GM19025 (cell line): Measurements from ENCODE around the gene HIVEP3.
A peak's percentile ranks its signal among the peaks of the same experiment; 100 is the strongest.
"Not testable (repeated sequence)": the region's sequence is repeated elsewhere in the genome, so short reads cannot be mapped to it uniquely, and the experiment has no call there.

Source experiments
- ATAC-seq: cut with Tn5 transposase; IDR thresholded peaks from one replicate; pipeline ENCODE4 v1.9.1; 2021; ENCODE audit warnings: mild to moderate bottlenecking, low read depth, moderate library complexity; ENCODE audit not compliant: unreplicated experiment

Gene HIVEP3

DNA sequence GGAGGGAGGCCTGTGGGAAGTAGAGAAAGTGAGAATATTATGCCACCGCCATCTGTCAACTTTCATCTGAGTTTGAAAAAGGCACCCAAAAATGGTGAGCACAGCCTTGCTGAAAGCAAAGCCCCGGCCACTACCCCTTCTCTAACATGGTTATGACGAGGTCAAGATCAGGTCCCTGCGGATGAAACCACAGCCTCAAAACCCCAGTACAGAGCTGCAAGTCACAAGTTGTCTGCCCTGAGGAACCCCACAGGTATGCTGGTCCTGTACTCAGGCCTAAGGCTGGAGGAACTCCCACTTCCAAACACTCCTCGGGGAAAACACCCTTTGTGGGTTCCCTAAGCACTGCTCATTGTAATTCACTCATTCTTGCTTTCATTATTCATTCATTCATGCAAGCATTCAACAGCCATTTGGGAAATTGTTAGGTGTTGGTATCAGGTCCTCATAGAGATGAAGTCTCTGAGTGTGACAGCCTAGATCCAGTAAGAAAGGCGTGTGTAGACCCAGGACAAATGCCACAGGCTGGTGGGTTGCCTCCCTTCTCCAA is 217.7 kb downstream of the HIVEP3 start:
- no peak for ATAC-seq

GRCh38 chr1:41700581-41700980 is 218.1 kb downstream of the HIVEP3 start:
- ATAC-seq = no peak

GRCh38 chr1:41699861-41700248 is 218.9 kb downstream of the HIVEP3 start:
- no peak for ATAC-seq

DNA sequence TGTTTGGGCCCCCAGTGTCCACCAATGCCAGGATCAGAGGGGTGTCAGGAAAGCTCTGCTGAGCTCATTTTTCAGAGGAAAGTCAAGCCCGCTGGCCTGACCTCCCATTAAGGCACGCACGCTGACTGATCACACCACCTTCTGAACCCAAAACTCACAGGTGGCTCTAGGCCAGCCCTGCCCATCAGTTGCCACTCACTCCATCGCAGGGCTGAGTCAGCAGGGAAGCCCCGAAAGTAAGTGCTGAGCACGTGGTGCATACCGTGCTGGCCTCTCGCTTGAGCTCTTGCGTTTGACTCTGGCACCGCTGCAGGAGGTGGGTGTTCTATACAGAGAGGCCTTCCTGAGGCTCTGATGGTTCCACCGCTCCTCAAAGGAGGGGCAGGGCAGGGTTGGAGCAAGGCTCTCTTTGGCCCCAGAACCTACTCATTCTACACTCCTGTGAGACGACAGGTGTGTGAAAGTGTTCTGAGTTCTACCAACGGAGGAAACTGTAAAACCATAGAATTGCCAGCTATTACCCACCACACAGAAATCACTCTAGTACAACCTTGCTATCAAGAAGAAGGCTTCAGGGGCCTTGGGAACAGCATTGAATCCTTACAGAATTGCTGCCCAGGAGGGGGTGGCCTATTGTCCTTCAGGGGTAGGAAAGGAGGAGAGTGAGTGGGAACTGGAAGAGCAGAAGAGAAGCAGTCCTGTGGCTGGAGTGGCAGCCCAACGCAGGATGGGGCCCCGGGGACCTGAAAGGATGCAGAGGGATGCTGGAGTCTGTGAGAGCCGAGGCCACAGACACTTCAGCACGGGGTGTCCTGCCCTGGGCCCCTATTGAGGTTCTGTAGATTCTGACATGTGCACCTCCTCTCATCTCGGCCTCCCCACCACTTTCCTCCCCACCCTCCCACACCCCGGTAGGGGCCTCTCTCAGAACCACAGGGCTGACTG is 219.5 kb downstream of the HIVEP3 start:
- ATAC-seq = peak; percentile 89

DNA sequence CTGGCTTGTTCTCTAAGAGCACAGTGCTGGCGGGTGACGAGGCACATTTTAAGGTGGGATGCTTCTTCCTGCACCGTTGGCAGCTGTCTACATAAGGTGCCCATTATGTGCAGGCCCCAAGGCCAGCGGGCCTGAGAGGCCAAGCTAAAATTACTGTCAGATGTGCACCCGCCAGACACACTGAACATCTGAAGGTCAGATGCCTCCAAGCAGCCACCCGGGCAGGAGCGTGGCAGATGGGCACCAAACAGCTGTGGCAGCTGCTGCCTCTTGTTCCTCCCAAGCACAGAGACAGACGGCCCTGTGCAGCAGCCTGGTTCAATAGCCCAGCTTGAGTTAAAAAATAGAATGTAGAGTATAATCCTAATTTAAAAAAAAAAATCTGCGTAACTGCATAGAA is 222.3 kb downstream of the HIVEP3 start:
- no peak for ATAC-seq

DNA sequence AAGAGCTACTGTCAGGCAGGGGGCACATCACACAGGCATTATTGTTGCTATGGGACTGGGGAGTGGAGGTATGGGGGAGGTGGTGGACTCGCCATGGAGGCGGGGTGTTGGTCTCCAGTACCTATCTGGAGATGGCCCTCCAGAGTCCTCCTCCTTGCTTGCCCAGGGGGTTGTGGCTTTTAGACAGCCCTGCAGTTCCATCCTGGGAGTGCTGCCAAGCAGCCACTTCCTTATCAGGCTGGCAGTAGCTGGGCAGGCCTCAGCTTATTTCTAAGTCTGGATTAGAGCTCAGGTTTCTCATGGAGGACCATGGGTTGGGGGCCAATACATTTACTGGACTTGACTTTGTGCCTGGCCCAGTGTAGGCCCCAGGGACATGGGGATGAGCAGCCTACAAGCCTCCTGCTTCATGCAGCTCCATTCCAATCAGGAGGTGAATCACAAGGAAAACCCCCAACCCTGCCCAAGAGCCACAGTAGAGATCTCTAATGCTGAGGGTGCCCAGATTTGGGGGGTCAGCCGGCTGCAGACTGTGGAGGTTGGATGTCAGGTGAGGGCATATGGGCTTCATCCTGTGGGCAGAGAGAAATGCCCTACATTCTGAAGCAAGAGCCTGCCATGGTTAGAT is 223.5 kb downstream of the HIVEP3 start:
- no peak for ATAC-seq

DNA sequence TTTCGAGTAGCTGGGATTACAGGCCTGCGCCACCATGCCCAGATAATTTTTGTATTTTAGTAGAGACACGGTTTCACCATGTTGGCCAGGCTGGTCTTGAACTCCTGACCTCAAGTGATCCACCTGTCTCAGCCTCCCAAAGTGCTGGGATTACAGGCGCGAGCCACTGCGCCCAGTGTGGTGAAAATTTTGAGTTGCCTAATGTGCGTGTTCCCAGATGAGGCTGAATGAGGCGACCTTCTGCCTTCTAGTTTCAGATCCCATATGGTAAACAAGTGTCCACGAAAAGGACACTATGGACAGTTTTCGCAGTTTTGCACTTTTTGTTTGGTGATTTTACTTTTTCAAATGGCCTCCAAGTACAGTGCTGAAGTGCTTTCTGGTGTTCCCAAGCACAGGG is 226.8 kb downstream of the HIVEP3 start:
- not testable (repeated sequence) for ATAC-seq

DNA sequence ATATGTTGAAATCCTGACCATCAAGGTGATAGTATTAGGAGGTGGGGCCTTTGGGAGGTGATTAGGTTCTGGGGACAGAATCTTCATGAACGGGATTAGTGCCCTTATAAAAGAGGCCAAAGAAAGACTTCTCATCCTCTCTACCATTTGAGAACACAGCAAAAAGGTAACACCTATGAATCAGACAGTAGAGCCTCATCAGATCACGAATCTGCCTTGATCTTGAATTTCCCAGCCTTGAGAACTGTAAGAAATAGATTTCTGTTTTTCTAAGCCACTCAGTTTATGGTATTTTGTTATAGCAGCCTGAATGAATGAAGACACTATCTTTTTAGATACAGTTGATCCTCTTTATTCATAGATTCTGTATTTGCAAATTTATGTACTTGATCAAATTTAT is 227.3 kb downstream of the HIVEP3 start:
- no peak for ATAC-seq

DNA sequence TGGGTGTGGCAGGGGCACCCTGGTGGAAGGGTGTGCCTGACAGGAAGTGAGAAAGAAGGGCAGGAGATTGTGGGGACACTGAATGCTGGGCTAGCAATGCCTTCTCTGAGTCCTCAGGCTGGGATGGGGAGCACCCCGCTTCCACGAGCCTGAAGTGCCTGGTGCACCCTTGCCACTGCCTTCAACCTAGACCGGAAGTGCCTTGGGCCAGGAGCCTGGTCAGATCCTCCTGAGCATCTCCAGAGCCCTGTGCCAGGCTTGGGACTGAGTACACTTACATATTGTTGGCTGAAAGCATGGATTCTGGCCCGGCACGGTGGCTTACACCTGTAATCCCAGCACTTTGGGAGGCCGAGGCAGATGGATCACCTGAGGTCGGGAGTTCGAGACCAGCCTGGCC is 228.4 kb downstream of the HIVEP3 start:
- no peak for ATAC-seq

DNA sequence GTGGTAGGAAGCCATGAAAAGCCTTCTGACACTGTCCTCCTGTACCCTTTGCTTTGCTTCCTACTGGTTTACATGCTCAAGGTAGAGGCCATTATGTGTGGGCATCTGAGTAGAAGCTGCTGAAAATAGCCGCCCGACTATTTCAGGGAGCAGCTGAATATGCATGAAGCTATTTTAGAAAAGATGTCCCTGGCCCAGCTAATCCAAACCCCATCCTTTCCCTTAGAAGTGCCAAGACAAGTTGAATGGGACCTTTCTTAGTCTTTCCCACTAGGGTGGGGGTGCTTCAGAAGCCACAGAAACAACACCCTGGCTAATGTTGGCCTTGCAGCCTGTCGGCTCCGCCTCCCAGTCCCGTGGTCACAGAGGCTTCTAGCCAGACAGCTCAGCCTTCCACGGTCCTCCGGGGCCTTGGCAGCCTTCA is 229.2 kb downstream of the HIVEP3 start:
- no peak for ATAC-seq

- ATAC-seq = no peak
Observed at GRCh38 chr1:41689139-41689538, 229.6 kb downstream of the HIVEP3 start.

DNA sequence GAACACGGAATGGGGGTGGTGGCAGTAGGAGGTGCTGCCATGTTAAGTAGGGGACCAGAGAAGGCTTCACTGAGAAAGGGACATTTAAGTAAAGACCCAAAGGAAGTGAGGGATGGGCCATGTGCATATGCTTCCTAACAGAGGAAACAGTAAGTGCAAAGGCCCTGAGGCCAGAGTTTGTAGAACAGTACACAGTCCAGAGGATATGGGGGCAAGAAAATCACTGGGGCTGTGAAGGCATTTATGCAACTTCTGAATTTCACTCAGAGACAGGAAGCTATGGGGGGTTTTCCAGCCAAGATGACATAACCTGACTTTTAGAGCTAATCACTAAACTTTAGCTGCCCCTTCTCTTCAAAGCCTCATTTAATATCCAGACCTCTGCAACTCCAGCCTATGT is 231.7 kb downstream of the HIVEP3 start:
- ATAC-seq = no peak

- ATAC-seq = no peak
Observed at GRCh38 chr1:41683681-41684500, 234.8 kb downstream of the HIVEP3 start.

GRCh38 chr1:41682845-41683625 is 235.7 kb downstream of the HIVEP3 start:
- no peak for ATAC-seq

DNA sequence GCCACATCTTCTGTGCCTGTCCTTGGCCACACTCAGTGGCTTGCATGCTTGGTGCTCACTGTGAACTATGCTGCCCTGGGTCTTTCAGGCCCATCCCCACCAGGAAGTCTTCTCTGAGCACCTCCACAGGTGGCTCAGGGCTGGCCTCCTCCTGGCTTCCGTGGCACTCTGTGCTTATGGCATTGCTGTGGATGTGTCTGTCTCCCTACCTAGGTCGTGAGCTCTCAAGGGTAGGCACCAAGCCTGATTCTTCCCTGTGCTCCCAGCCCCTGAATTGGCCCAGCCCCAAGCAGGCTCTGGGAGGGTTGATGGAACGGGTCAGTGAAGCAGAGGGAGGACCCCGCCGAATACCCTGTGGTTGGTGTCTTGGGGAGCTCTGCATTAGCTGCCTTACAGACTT is 236.6 kb downstream of the HIVEP3 start:
- ATAC-seq = no peak

DNA sequence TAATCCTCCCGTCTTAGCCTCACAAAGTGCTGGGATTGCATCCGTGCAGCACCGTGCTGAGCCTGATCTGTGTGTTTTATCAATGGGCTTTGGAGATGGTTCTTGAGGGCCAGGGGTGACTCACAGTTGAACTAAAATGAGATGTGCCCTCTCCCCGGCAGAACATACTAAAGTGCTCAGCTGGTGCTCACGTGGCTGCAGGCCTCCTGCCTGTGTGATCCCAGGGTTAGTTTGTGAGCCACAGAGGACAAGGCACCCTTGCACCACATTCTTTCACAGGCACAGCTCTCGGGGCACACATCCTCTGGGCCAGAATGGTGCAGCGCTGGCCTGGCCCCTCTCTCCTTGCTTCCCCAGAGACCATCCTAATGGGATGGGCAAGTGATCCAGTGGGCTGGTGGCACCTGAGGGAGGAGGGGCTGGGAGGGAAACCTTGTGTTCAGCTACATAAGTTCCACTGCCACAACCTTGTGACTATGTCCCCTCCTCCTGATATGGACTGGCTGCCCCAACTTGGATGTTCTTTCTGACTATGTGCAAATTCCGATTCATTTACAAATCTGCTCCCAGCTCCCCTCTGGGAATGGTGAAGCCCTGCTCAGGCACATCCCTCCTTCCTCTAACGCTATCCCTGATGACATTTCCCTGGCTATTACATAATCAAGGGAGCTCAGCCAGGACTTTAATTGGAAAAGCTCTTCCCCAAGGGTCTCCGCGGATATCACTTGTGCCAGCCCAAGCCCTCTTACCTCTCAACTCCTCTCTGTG is 237.2 kb downstream of the HIVEP3 start:
- ATAC-seq = no peak

- ATAC-seq = no peak
Observed at GRCh38 chr1:41679994-41680393, 238.7 kb downstream of the HIVEP3 start.

GRCh38 chr1:41679531-41679930 is 239.2 kb downstream of the HIVEP3 start:
- no peak for ATAC-seq
